Epithelial cell of proximal tubule (primary cell): ENCODE measurements around the gene IMMP2L. TPM values are rescaled to one million over a fixed set of nuclear protein-coding genes. Genes with fewer than 3 reads are reported as not detected.

ENCODE experiments used
- DNase-seq: peaks from one replicate; pipeline ENCODE4 v3.0.0-alpha.2; 2011; ENCODE audit warnings: low read depth
- H3K4me3 ChIP-seq: 2 replicates; pipeline ENCODE4 v1.5.1; 2011; ENCODE audit warnings: low read depth, mild to moderate bottlenecking, low read length
- CTCF ChIP-seq: conservative IDR thresholded peaks from 2 replicates; pipeline ENCODE4 v1.5.1; 2012; ENCODE audit warnings: low read depth, mild to moderate bottlenecking, low read length
- total RNA-seq: library from RNA; depleted of rRNA; stranded (reverse); fragments of >200 nt; gene quantifications from 2 replicates; pipeline ENCODE4 v1.2.3, GENCODE V29; 2015

Gene IMMP2L
- total RNA-seq, 1 donor from 2014 or later: 8.4 TPM

DNA sequence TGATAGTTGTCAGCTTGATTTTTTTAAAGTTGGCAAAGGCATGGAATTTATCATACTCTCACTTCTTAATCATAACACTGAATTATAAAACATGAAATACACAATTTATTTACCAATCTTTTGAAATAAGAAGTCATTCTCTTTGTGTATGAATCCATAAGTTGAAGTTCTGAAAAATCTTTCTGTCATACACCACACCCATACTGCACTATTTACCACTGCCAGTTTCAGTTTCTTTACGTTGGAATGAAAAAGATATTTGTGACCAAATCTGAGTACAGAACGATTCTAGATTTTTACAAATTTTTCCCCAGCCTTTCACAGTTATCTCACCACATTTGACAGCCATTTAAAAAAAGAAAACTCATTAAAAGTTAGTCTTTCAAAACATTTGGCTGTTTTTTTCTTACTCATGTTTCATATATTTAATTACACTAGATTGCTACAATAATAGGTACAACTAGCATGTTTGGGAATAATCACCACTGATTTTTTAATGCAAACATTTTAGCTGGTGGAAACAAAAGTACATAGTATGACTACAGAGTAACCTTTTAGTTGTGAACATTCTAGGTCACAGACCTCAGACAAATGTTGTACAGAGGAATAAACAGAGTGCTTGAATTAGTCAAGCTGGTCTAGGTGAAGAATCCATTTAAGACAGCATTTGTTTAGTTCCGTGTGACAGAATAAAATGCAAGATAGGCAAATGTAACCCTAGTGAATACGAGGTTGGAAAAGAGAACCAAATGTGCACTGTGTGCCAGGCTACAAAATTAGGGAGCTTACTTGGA is 656.3 kb downstream of the IMMP2L start:
- no peak for TF ChIP-seq CTCF
- no peak overlapping the region for H3K4me3 ChIP-seq
- DNase-seq: no peak

DNA sequence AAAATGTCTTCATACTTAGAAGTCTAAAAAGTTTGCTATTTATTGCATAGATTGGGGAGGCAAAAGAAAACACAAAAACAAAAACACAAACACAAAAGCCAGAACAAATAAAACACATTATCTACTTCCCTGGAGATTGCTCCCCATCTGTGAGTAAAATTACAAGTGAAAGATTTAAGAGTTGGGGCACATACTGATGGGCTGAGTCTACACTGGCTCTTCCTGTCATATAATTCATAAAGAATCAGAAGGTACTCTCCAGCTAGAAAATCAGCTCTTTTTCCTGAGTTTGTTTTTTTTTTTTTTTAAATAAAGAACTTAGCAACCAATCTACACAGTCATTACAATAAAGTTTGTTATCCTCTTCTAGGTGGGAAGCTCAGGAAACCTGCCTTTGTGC is 663.8 kb downstream of the IMMP2L start:
- no peak for TF ChIP-seq CTCF
- DNase-seq: no peak
- H3K4me3 ChIP-seq: no peak overlapping the region

GRCh38 chr7:110897538-110897937 is 664.8 kb downstream of the IMMP2L start:
- TF ChIP-seq CTCF: no peak
- DNase-seq: no peak
- no peak overlapping the region for H3K4me3 ChIP-seq

DNA sequence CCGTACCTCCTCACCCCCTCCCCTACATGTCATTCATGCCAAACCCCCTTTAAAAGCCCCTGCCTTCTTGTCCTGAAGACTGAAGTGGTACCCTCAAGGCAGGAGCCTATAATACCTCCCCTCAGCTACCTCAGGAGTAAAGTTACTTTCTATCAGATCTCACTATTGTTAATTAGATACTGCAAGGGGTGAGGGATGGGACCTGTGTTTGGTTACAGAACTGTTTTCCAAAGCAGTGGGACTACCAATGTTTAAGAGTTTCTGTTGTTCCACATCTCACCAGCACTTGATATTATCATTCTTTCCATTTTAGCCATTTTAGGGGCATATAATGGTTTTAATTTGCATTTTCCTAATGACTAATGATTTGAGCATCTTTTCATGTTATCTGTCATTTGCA is 668.2 kb downstream of the IMMP2L start:
- DNase-seq: no peak
- TF ChIP-seq CTCF: no peak
- no peak overlapping the region for H3K4me3 ChIP-seq

- no peak overlapping the region for H3K4me3 ChIP-seq
- no peak for TF ChIP-seq CTCF
- no peak for DNase-seq
Measured at GRCh38 chr7:110891197-110891596, 671.1 kb downstream of the IMMP2L start.

DNA sequence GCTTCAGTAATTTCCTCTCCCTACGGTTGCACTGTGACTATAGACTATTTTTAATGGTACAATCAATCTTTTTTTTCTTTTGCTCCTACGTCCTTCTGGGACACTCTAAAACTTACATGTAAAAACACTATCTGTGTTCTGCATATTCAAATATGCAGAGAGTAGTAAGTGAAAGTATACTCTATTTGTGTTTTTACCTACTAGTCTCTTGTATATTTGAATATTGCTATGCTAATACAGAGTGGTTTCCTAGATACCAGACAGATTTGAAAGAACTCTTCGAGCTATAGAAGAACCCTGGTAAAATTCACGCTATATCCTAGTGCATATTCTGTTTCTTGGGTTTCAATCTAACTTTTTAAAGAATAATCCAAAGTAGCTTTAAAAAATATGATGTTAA is 672.2 kb downstream of the IMMP2L start:
- DNase-seq: no peak
- no peak for TF ChIP-seq CTCF
- no peak overlapping the region for H3K4me3 ChIP-seq

DNA sequence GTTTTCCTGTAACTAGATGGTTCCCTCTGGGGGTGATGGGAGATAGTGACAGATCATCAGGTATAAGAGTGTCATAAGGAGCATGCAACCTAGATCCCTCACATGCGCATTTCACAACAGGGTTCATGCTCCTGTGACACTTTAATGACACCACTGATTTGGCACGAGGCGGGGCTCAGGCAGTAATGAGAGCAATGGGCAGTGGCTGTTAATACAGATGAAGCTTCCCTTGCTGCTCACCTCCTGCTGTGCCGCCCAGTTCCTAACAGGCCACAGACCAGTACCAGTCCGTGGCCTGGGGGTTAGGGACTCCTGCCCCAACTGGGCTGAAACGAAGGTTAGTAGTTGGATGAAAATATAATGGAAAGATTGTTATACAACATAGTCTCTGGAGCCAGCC is 673.0 kb downstream of the IMMP2L start:
- TF ChIP-seq CTCF: no peak
- H3K4me3 ChIP-seq: no peak overlapping the region
- DNase-seq: no peak
